GM21390 (cell line): Measurements from ENCODE around the gene DEGS2.
"Not testable (repeated sequence)": the region's sequence is repeated elsewhere in the genome, so short reads cannot be mapped to it uniquely, and the experiment has no call there.

Experiments
- ATAC-seq: cut with Tn5 transposase; IDR thresholded peaks from one replicate; pipeline ENCODE4 v1.9.1; 2021; ENCODE audit not compliant: unreplicated experiment

The DEGS2 gene

GRCh38 chr14:100159094-100159864 is at the start of gene DEGS2:
DEGS2 (minus strand) TSS chr14:100159645; CDS start chr14:100159587, 58 bp downstream.
- peak; percentile 57 for ATAC-seq

GRCh38 chr14:100208136-100208535 is 48.7 kb upstream of the DEGS2 start:
- not testable (repeated sequence) for ATAC-seq

- ATAC-seq, result not testable (repeated sequence)
Observed at GRCh38 chr14:100207588-100207987, 48.1 kb upstream of the DEGS2 start.

- not testable (repeated sequence) for ATAC-seq
Observed at GRCh38 chr14:100204835-100205167, 45.4 kb upstream of the DEGS2 start.

GRCh38 chr14:100203962-100204834 is 44.8 kb upstream of the DEGS2 start:
- no peak for ATAC-seq

GRCh38 chr14:100203146-100203545 is 43.7 kb upstream of the DEGS2 start:
- no peak for ATAC-seq

GRCh38 chr14:100202712-100203111 is 43.3 kb upstream of the DEGS2 start:
- ATAC-seq, result no peak

- ATAC-seq, result no peak
Observed at GRCh38 chr14:100201701-100202100, 42.3 kb upstream of the DEGS2 start.

- no peak for ATAC-seq
Observed at GRCh38 chr14:100200311-100200710, 40.9 kb upstream of the DEGS2 start.

- ATAC-seq, result no peak
Observed at GRCh38 chr14:100199240-100199860, 39.9 kb upstream of the DEGS2 start.

GRCh38 chr14:100193417-100194357 is 34.2 kb upstream of the DEGS2 start:
- no peak for ATAC-seq

GRCh38 chr14:100192672-100193416 is 33.4 kb upstream of the DEGS2 start:
- ATAC-seq, result peak; percentile 99

- no peak for ATAC-seq
Observed at GRCh38 chr14:100192250-100192671, 32.8 kb upstream of the DEGS2 start.

- ATAC-seq, result no peak
Observed at GRCh38 chr14:100191584-100192249, 32.3 kb upstream of the DEGS2 start.

- ATAC-seq, result no peak
Observed at GRCh38 chr14:100190126-100190525, 30.7 kb upstream of the DEGS2 start.

- no peak for ATAC-seq
Observed at GRCh38 chr14:100188392-100189030, 29.1 kb upstream of the DEGS2 start.

GRCh38 chr14:100187247-100187833 is 27.9 kb upstream of the DEGS2 start:
- ATAC-seq, result no peak

- not testable (repeated sequence) for ATAC-seq
Observed at GRCh38 chr14:100181876-100182551, 22.6 kb upstream of the DEGS2 start.
